HepG2 (cell line): Measurements from ENCODE around the gene PDE3B. TPM values are rescaled to one million over a fixed set of nuclear protein-coding genes. Genes with fewer than 3 reads are reported as not detected.

Experiments used
- ATRX ChIP-seq: sonication (generic); formaldehyde crosslinking; IDR thresholded peaks from 2 replicates; pipeline ENCODE4 v1.4.0; 2020; ENCODE audit warnings: missing genetic modification reagents, borderline replicate concordance
- BCL6 ChIP-seq: IDR thresholded peaks from 2 replicates; pipeline ENCODE4 v1.6.1; 2016; ENCODE audit warnings: missing genetic modification reagents, missing compliant biosample characterization
- EHMT2 ChIP-seq: fragments of 200-600 bp; sonication (generic); IDR thresholded peaks from 2 replicates; pipeline ENCODE4 v1.7.0; 2017; ENCODE audit warnings: antibody characterized with exemption, low read depth, low read length, borderline replicate concordance
- HNF4A ChIP-seq: sonication (generic); formaldehyde crosslinking; IDR thresholded peaks from 2 replicates; pipeline ENCODE4 v1.4.0; 2020; ENCODE audit warnings: missing genetic modification reagents
- IRF1 ChIP-seq: sonication (generic); formaldehyde crosslinking; IDR thresholded peaks from 2 replicates; pipeline ENCODE4 v1.4.0; 2020; ENCODE audit warnings: low read depth, mild to moderate bottlenecking, missing genetic modification reagents
- KAT8 ChIP-seq: IDR thresholded peaks from 2 replicates; pipeline ENCODE4 v1.6.1; 2016; ENCODE audit warnings: missing genetic modification reagents, missing compliant biosample characterization
- KLF16 ChIP-seq, 2 experiments: sonication (generic) in 1 of 2; formaldehyde crosslinking in 1 of 2; IDR thresholded peaks; 2 replicates each; pipeline versions ENCODE4 v1.6.1 to v1.8.0; 2016 to 2023; ENCODE audit warnings: missing genetic modification reagents in 2 of 2, missing compliant biosample characterization in 1 of 2
- NPAS2 ChIP-seq: sonication (generic); formaldehyde crosslinking; IDR thresholded peaks from 2 replicates; pipeline ENCODE4 v1.8.0; 2022; ENCODE audit warnings: mild to moderate bottlenecking, missing genetic modification reagents, borderline replicate concordance
- RARG ChIP-seq: sonication (generic); formaldehyde crosslinking; IDR thresholded peaks from 2 replicates; pipeline ENCODE4 v1.4.0; 2020; ENCODE audit warnings: low read depth, mild to moderate bottlenecking, missing genetic modification reagents
- REPIN1 ChIP-seq: sonication (generic); formaldehyde crosslinking; IDR thresholded peaks from 2 replicates; pipeline ENCODE4 v1.8.0; 2022; ENCODE audit warnings: missing genetic modification reagents, low read depth, mild to moderate bottlenecking, borderline replicate concordance
- SNRNP70 ChIP-seq: fragments of 200-400 bp; formaldehyde crosslinking; IDR thresholded peaks from 2 replicates; pipeline ENCODE4 v1.6.1; 2017; ENCODE audit warnings: mild to moderate bottlenecking, low read depth, low read length, moderate library complexity
- ZKSCAN5 ChIP-seq: sonication (generic); formaldehyde crosslinking; IDR thresholded peaks from 2 replicates; pipeline ENCODE4 v1.5.1; 2020; ENCODE audit warnings: mild to moderate bottlenecking, missing genetic modification reagents
- ZNF20 ChIP-seq: sonication (generic); formaldehyde crosslinking; IDR thresholded peaks from 2 replicates; pipeline ENCODE4 v1.4.0; 2020; ENCODE audit warnings: mild to moderate bottlenecking, moderate library complexity, missing genetic modification reagents
- ZNF282 ChIP-seq: fragments of 450-650 bp; IDR thresholded peaks from 2 replicates; pipeline ENCODE4 v1.6.1; 2018; ENCODE audit not compliant: partially characterized antibody
- ZNF326 ChIP-seq: sonication (generic); formaldehyde crosslinking; IDR thresholded peaks from 2 replicates; pipeline ENCODE4 v1.4.0; 2020; ENCODE audit warnings: missing genetic modification reagents, borderline replicate concordance
- ZNF331 ChIP-seq: sonication (generic); formaldehyde crosslinking; IDR thresholded peaks from 2 replicates; pipeline ENCODE4 v1.4.0; 2020; ENCODE audit warnings: missing genetic modification reagents
- ZNF33A ChIP-seq: sonication (generic); formaldehyde crosslinking; IDR thresholded peaks from 2 replicates; pipeline ENCODE4 v1.5.1; 2020; ENCODE audit warnings: missing genetic modification reagents, mild to moderate bottlenecking, moderate library complexity, borderline replicate concordance
- ZNF766 ChIP-seq: sonication (generic); formaldehyde crosslinking; IDR thresholded peaks from 2 replicates; pipeline ENCODE4 v1.5.0; 2020; ENCODE audit warnings: missing genetic modification reagents, borderline replicate concordance
- ZNF839 ChIP-seq: sonication (generic); formaldehyde crosslinking; IDR thresholded peaks from 2 replicates; pipeline ENCODE4 v1.4.0; 2020; ENCODE audit warnings: missing genetic modification reagents, mild to moderate bottlenecking, borderline replicate concordance
- polyA plus RNA-seq, 8 experiments: library from polyadenylated mRNA; depleted of rRNA in 3 of 8; stranded (reverse) in 7 of 8; unstranded in 1 of 8; fragments of >200 nt; fragmentation: Illumina TruSeq in 4 of 8; extraction: Trizol in 4 of 8; gene quantifications; 2 replicates each; pipeline versions ENCODE4 v1.2.1 to v1.2.3, GENCODE V29; 2011 to 2016; ENCODE audit warnings: low read depth in 4 of 8, missing spikeins in 1 of 8, mixed read lengths in 1 of 8; ENCODE audit not compliant: insufficient read depth in 1 of 8
- total RNA-seq, 5 experiments: library from RNA; depleted of rRNA; stranded (reverse); fragments of >200 nt; fragmentation: Illumina TruSeq; extraction: Trizol; gene quantifications; 2 replicates each; pipeline ENCODE4 v1.2.3, GENCODE V29; 2016; ENCODE audit warnings: low read depth in 1 of 5
- TF ChIP-seq, protein P1 (sequence below): sonication (generic); formaldehyde crosslinking; IDR thresholded peaks from 2 replicates; pipeline ENCODE4 v1.4.0; 2020; ENCODE audit warnings: missing genetic modification reagents
- TF ChIP-seq, protein P2 (sequence below): IDR thresholded peaks from 2 replicates; pipeline ENCODE4 v1.6.1; 2016; ENCODE audit warnings: missing compliant biosample characterization, missing genetic modification reagents, borderline replicate concordance
- TF ChIP-seq, protein P3 (sequence below): sonication (generic); formaldehyde crosslinking; IDR thresholded peaks from 2 replicates; pipeline ENCODE4 v1.4.0; 2020; ENCODE audit warnings: missing genetic modification reagents

The PDE3B gene
- total and polyA plus RNA-seq, 2 of the 13 experiments (the other 11 are each of a cell fraction or from before 2014, with no cell fraction given) = 14.1 to 26.5 TPM

DNA sequence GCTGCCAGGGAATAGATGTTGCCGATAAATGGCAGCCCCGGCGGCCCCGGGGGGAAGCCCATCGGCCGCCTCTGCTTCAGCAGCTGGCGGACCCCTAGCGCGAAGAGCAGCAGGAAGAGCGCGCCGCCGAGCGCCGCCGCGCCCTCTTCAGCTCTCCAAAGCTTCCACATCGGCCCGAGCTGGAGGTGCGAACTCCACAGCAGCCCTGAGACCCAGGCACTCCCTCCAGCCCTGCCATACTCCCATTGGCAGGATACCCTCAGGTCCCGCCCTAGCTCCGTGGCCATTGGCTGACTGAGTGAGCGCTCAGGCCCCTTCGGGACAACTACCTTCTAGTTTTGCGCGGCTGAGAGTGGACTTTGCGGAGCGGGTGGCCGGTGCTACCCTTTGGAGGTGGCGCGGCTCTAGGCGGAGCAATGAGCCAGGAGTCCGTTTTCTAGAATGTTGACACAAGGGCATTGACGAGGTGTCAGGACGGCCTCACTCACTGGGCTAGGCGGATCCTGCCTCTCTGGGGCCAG, 248.5 kb downstream of the PDE3B start, which contains the start of gene CYP2R1 (continued):
- TF ChIP-seq KLF16 (CRISPR knock-in tag; IDR thresholded peaks at IDR 0.05) = no peak
- TF ChIP-seq, protein P1, sequence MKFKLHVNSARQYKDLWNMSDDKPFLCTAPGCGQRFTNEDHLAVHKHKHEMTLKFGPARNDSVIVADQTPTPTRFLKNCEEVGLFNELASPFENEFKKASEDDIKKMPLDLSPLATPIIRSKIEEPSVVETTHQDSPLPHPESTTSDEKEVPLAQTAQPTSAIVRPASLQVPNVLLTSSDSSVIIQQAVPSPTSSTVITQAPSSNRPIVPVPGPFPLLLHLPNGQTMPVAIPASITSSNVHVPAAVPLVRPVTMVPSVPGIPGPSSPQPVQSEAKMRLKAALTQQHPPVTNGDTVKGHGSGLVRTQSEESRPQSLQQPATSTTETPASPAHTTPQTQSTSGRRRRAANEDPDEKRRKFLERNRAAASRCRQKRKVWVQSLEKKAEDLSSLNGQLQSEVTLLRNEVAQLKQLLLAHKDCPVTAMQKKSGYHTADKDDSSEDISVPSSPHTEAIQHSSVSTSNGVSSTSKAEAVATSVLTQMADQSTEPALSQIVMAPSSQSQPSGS = 0 out of 2 replicates have a peak, but pooled peaks have one; percentile 11
- TF ChIP-seq ZNF839 = no peak
- TF ChIP-seq, protein P2, sequence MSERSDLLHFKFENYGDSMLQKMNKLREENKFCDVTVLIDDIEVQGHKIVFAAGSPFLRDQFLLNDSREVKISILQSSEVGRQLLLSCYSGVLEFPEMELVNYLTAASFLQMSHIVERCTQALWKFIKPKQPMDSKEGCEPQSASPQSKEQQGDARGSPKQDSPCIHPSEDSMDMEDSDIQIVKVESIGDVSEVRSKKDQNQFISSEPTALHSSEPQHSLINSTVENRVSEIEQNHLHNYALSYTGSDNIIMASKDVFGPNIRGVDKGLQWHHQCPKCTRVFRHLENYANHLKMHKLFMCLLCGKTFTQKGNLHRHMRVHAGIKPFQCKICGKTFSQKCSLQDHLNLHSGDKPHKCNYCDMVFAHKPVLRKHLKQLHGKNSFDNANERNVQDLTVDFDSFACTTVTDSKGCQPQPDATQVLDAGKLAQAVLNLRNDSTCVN (CRISPR knock-in tag) = peak; percentile 90
- TF ChIP-seq ZNF20 = no peak
- no peak for TF ChIP-seq ATRX (CRISPR knock-in tag)
- no peak for TF ChIP-seq EHMT2
- no peak for TF ChIP-seq ZNF766 (CRISPR knock-in tag)
- TF ChIP-seq REPIN1 = no peak
- peak; percentile 38; the same call in 1 of the 2 replicates for TF ChIP-seq HNF4A (CRISPR knock-in tag)
- peak; percentile 66 for TF ChIP-seq BCL6
- no peak for TF ChIP-seq ZNF326 (CRISPR knock-in tag)
- TF ChIP-seq SNRNP70 = no peak
- no peak for TF ChIP-seq RARG (CRISPR knock-in tag)
- peak; percentile 64; the same call in 1 of the 2 replicates for TF ChIP-seq ZNF331 (CRISPR knock-in tag)
- TF ChIP-seq IRF1 (CRISPR knock-in tag) = no peak
- TF ChIP-seq NPAS2 = no peak
- no peak for TF ChIP-seq ZNF33A (CRISPR knock-in tag)
- TF ChIP-seq ZNF282 = no peak
- TF ChIP-seq KAT8 (CRISPR knock-in tag) = 0 out of 2 replicates have a peak, but pooled peaks have one; percentile 18
- no peak for TF ChIP-seq ZKSCAN5 (CRISPR knock-in tag)
- TF ChIP-seq, protein P3, sequence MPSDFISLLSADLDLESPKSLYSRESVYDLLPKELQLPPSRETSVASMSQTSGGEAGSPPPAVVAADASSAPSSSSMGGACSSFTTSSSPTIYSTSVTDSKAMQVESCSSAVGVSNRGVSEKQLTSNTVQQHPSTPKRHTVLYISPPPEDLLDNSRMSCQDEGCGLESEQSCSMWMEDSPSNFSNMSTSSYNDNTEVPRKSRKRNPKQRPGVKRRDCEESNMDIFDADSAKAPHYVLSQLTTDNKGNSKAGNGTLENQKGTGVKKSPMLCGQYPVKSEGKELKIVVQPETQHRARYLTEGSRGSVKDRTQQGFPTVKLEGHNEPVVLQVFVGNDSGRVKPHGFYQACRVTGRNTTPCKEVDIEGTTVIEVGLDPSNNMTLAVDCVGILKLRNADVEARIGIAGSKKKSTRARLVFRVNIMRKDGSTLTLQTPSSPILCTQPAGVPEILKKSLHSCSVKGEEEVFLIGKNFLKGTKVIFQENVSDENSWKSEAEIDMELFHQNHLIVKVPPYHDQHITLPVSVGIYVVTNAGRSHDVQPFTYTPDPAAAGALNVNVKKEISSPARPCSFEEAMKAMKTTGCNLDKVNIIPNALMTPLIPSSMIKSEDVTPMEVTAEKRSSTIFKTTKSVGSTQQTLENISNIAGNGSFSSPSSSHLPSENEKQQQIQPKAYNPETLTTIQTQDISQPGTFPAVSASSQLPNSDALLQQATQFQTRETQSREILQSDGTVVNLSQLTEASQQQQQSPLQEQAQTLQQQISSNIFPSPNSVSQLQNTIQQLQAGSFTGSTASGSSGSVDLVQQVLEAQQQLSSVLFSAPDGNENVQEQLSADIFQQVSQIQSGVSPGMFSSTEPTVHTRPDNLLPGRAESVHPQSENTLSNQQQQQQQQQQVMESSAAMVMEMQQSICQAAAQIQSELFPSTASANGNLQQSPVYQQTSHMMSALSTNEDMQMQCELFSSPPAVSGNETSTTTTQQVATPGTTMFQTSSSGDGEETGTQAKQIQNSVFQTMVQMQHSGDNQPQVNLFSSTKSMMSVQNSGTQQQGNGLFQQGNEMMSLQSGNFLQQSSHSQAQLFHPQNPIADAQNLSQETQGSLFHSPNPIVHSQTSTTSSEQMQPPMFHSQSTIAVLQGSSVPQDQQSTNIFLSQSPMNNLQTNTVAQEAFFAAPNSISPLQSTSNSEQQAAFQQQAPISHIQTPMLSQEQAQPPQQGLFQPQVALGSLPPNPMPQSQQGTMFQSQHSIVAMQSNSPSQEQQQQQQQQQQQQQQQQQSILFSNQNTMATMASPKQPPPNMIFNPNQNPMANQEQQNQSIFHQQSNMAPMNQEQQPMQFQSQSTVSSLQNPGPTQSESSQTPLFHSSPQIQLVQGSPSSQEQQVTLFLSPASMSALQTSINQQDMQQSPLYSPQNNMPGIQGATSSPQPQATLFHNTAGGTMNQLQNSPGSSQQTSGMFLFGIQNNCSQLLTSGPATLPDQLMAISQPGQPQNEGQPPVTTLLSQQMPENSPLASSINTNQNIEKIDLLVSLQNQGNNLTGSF (CRISPR knock-in tag) = no peak
